Panc1 (cell line): ENCODE data around the gene TEX13B. TPM values are rescaled to one million over a fixed set of nuclear protein-coding genes. Genes with fewer than 3 reads are reported as not detected.

Source experiments
- ATAC-seq: fragments of 200-7000 bp; cut with Tn5 transposase; 2 replicates; pipeline ENCODE4 v1.9.1; 2020; ENCODE audit warnings: mild to moderate bottlenecking, moderate library complexity
- BruUV-seq: library from RNA; stranded (reverse); fragments of 400-500 nt; replicated peaks from 2 replicates; lab custom pipeline; 2021; lab: Mats Ljungman, UMichigan
- CTCF ChIA-PET: fragments of 300-600 bp; sonication (Branson Sonifier 250); formaldehyde crosslinking; loops from one replicate; lab custom pipeline; 2022; ENCODE audit warnings: antibody characterized with exemption; lab: Charles Lee
- POLR2A ChIA-PET: fragments of 300-600 bp; sonication (Branson Sonifier 250); formaldehyde crosslinking; loops from one replicate; lab custom pipeline; 2022; ENCODE audit warnings: antibody characterized with exemption; lab: Charles Lee
- DNase-seq: peaks from one replicate; pipeline ENCODE4 v3.0.0-alpha.2; 2010; ENCODE audit warnings: low read depth, low spot score
- H3K27ac ChIP-seq: 2 replicates; pipeline ENCODE4 v1.5.1; 2011; ENCODE audit warnings: mild to moderate bottlenecking, low read length, inconsistent platforms
- H3K27me3 ChIP-seq: fragments of 200-500 bp; sonication (Bioruptor generic); 2 replicates; pipeline ENCODE4 v1.6.0; 2014; ENCODE audit warnings: low read length, inconsistent platforms; ENCODE audit not compliant: control insufficient read depth, insufficient read depth
- H3K36me3 ChIP-seq: fragments of 200-500 bp; sonication (Bioruptor generic); 2 replicates; pipeline ENCODE4 v1.5.1; 2014; ENCODE audit warnings: inconsistent platforms, mild to moderate bottlenecking, low read length, moderate library complexity; ENCODE audit not compliant: control insufficient read depth, insufficient read depth
- H3K4me1 ChIP-seq: 2 replicates; pipeline ENCODE4 v1.5.1; 2011; ENCODE audit warnings: inconsistent platforms, mild to moderate bottlenecking, low read length, moderate library complexity; ENCODE audit not compliant: control insufficient read depth, insufficient read depth
- H3K4me3 ChIP-seq, 2 experiments: 2 replicates each; pipeline ENCODE4 v1.5.1; 2011 to 2012; ENCODE audit warnings: low read depth in 2 of 2, low read length in 2 of 2, mild to moderate bottlenecking in 2 of 2, inconsistent platforms in 1 of 2, moderate library complexity in 1 of 2
- H3K9me3 ChIP-seq: fragments of 200-500 bp; sonication (Bioruptor generic); 2 replicates; pipeline ENCODE4 v1.5.1; 2014; ENCODE audit warnings: low read depth, mild to moderate bottlenecking, inconsistent platforms, low read length, moderate library complexity; ENCODE audit not compliant: control insufficient read depth, insufficient read depth
- POLR2AphosphoS5 ChIP-seq: IDR thresholded peaks from 2 replicates; pipeline ENCODE4 v1.6.1; 2012; ENCODE audit warnings: mild to moderate bottlenecking, low read depth, low read length, moderate library complexity
- SIN3A ChIP-seq: IDR thresholded peaks from 2 replicates; pipeline ENCODE4 v1.6.1; 2012; ENCODE audit warnings: low read depth, mild to moderate bottlenecking, low read length, moderate library complexity, borderline replicate concordance; ENCODE audit not compliant: insufficient read depth
- TCF7L2 ChIP-seq: IDR thresholded peaks from 2 replicates; pipeline ENCODE4 v1.6.1; 2011; ENCODE audit warnings: mild to moderate bottlenecking, low read depth, low read length, inconsistent platforms
- in situ Hi-C: cut with HindIII; loops from 2 replicates; pipeline ENCODE4 v1.10.0; 2016; ENCODE audit warnings: low sequenced_read_pairs, low pct_unique_long_range_greater_than_20kb
- intact Hi-C: fragments of 100-400 bp; cut with micrococcal nuclease; formaldehyde crosslinking; loops from one replicate; pipeline ENCODE4 v1.10.0; 2022; ENCODE audit not compliant: unreplicated experiment
- total RNA-seq: library from RNA; stranded (reverse); gene quantifications from one replicate; pipeline ENCODE4 v1.2.1, GENCODE V29; 2021; ENCODE audit not compliant: unreplicated experiment
- TF ChIP-seq, protein P1 (sequence below), 2 experiments: IDR thresholded peaks; 2 replicates each; pipeline ENCODE4 v1.6.1; 2011 to 2012; ENCODE audit warnings: low read depth in 2 of 2, control low read depth in 1 of 2, low read length in 1 of 2, mild to moderate bottlenecking in 1 of 2, moderate library complexity in 1 of 2; ENCODE audit not compliant: insufficient read depth in 1 of 2
- TF ChIP-seq, protein P2 (sequence below): fragments of 450-650 bp; IDR thresholded peaks from 2 replicates; pipeline ENCODE4 v1.5.1; 2017; ENCODE audit warnings: mild to moderate bottlenecking

Gene TEX13B
- total RNA-seq, 1 experiment from 2014 or later: not detected

GRCh38 chrX:108022491-108023089 lies 40.4 kb upstream of the TEX13B start:
- POLR2A ChIA-PET: no interaction called here
- Histone ChIP-seq H3K9me3 (no peaks in the 10 kb centered on the region), H3K36me3 (no peaks in the 10 kb centered on the region), H3K4me3 (no peak overlapping the region), H3K27ac (no peak overlapping the region), H3K27me3 (no peaks in the 10 kb centered on the region), H3K4me1 (no peaks in the 10 kb centered on the region)
- ATAC-seq (no peak), DNase-seq (no peak)
- BruUV-seq: no TSS peak
- intact Hi-C loops: no loop called here
- in situ Hi-C loops: no loop called here
- TF ChIP-seq POLR2AphosphoS5 (no peak), TCF7L2 (no peak), SIN3A (no peak)
- TF ChIP-seq, protein P1, sequence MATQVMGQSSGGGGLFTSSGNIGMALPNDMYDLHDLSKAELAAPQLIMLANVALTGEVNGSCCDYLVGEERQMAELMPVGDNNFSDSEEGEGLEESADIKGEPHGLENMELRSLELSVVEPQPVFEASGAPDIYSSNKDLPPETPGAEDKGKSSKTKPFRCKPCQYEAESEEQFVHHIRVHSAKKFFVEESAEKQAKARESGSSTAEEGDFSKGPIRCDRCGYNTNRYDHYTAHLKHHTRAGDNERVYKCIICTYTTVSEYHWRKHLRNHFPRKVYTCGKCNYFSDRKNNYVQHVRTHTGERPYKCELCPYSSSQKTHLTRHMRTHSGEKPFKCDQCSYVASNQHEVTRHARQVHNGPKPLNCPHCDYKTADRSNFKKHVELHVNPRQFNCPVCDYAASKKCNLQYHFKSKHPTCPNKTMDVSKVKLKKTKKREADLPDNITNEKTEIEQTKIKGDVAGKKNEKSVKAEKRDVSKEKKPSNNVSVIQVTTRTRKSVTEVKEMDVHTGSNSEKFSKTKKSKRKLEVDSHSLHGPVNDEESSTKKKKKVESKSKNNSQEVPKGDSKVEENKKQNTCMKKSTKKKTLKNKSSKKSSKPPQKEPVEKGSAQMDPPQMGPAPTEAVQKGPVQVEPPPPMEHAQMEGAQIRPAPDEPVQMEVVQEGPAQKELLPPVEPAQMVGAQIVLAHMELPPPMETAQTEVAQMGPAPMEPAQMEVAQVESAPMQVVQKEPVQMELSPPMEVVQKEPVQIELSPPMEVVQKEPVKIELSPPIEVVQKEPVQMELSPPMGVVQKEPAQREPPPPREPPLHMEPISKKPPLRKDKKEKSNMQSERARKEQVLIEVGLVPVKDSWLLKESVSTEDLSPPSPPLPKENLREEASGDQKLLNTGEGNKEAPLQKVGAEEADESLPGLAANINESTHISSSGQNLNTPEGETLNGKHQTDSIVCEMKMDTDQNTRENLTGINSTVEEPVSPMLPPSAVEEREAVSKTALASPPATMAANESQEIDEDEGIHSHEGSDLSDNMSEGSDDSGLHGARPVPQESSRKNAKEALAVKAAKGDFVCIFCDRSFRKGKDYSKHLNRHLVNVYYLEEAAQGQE (IDR thresholded peaks at IDR 0.05; ENCODE audit: insufficient read depth in 1 of 2, low read depth in 2 of 2, low read length in 1 of 2): no peak
- TF ChIP-seq, protein P2, sequence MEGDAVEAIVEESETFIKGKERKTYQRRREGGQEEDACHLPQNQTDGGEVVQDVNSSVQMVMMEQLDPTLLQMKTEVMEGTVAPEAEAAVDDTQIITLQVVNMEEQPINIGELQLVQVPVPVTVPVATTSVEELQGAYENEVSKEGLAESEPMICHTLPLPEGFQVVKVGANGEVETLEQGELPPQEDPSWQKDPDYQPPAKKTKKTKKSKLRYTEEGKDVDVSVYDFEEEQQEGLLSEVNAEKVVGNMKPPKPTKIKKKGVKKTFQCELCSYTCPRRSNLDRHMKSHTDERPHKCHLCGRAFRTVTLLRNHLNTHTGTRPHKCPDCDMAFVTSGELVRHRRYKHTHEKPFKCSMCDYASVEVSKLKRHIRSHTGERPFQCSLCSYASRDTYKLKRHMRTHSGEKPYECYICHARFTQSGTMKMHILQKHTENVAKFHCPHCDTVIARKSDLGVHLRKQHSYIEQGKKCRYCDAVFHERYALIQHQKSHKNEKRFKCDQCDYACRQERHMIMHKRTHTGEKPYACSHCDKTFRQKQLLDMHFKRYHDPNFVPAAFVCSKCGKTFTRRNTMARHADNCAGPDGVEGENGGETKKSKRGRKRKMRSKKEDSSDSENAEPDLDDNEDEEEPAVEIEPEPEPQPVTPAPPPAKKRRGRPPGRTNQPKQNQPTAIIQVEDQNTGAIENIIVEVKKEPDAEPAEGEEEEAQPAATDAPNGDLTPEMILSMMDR: no peak
- CTCF ChIA-PET: no interaction called here

GRCh38 chrX:108020631-108021030 lies 38.5 kb upstream of the TEX13B start:
- POLR2A ChIA-PET: no interaction called here
- no peaks in the 10 kb centered on the region for H3K9me3 ChIP-seq
- no TSS peak for BruUV-seq
- in situ Hi-C loops: no loop called here
- TF ChIP-seq POLR2AphosphoS5: no peak
- TF ChIP-seq, protein P2: peak; percentile 69
- DNase-seq (no peak), ATAC-seq (peak; percentile 62)
- no peaks in the 10 kb centered on the region for H3K36me3 ChIP-seq
- H3K4me1 ChIP-seq: no peaks in the 10 kb centered on the region
- H3K27me3 ChIP-seq: no peaks in the 10 kb centered on the region
- intact Hi-C loops: loop anchor here (1.0 kb wide), 1 partner anchor 52 kb away; no protein-coding TSS in a partner anchor
- H3K4me3 ChIP-seq: no peak overlapping the region
- CTCF ChIA-PET: interaction anchor here (0.7 kb wide), 2 partner anchors 11 to 243 kb away, joined by 3 read pairs; partner anchors contain the start of gene NCBP2L
- H3K27ac ChIP-seq: no peak overlapping the region
